HG02938 (cell line): ENCODE results near the gene LENG8.

Experiments
- ATAC-seq: cut with Tn5 transposase; IDR thresholded peaks from one replicate; pipeline ENCODE4 v1.9.1; 2021; ENCODE audit warnings: mild to moderate bottlenecking, moderate library complexity; ENCODE audit not compliant: unreplicated experiment

LENG8 gene

GRCh38 chr19:54448774-54449700, at the start of gene LENG8:
Gene LENG8, plus strand, starts transcription at chr19:54449199. Its CDS starts 2,146 bp downstream, at chr19:54451345.
- ATAC-seq, result peak; percentile 85

DNA sequence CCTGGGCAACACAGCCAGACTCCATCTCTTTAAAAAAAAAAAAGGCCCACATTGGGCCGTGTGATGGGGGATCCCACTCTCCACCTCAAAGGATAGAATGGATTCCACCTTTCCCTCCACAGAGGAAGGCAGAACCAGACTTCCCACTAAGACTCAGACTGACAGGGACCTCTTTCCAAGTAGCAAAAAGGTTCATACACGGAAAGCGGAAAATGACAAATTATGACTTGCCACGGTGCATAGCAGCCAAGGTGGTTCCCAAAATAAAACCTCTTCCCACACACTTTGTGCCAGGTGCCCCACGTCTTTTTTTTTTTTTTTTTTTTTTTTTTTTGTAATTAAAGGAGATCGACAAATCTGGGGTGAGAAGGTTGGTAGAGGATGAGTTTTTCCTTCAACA, 48.1 kb upstream of the LENG8 start:
- no peak for ATAC-seq

GRCh38 chr19:54403054-54403453, 45.9 kb upstream of the LENG8 start:
- ATAC-seq, result no peak

DNA sequence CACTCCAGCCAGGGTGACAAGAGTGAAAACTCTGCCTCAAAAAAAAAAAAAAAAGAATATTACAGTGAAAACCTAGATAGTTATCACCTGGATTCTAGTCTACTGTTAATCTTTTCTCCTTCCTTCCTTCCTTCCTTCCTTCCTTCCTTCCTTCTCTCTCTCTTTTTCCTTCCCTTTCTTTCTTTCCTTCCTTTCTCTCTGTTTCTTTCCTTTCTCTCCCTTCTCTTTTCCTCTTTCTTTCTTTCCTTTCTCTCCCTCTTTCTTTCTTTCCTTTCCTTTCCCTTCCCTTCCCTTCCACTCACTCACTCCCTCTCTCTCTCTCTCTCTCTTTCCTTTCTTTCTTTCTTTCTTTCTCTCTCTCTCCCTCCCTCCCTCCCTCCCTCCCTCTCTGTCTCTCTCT, 43.4 kb upstream of the LENG8 start:
- ATAC-seq, result no peak

- no peak for ATAC-seq
These were observed 41.2 kb upstream of the LENG8 start for GRCh38 chr19:54407780-54408179.

GRCh38 chr19:54408456-54409026, 40.5 kb upstream of the LENG8 start:
- no peak for ATAC-seq

GRCh38 chr19:54411033-54411432, 38.0 kb upstream of the LENG8 start:
- ATAC-seq, result no peak

GRCh38 chr19:54412877-54413276, 36.1 kb upstream of the LENG8 start:
- ATAC-seq, result no peak

DNA sequence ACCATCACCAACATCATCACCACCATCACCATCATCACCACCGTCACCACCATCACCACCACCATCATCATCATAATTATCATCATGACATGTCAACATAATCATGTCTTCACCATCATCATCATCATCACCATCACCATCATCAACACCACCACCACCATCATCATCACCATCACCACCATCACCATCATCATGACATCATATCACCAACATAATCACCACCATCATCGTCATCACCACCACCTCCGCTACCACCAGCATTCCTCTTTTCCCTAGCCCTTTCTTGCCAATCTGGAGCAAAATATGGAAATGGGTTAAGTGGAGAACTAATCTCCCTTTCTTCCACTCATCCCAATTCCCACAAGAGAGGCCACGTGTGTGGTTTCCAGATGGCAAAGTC, 34.8 kb upstream of the LENG8 start:
- no peak for ATAC-seq

- ATAC-seq, result no peak
These were observed 33.6 kb upstream of the LENG8 start, which contains the start of gene TTYH1 for GRCh38 chr19:54415208-54415900. Gene TTYH1, plus strand, starts transcription at chr19:54415464. Its CDS starts 89 bp downstream, at chr19:54415553.

DNA sequence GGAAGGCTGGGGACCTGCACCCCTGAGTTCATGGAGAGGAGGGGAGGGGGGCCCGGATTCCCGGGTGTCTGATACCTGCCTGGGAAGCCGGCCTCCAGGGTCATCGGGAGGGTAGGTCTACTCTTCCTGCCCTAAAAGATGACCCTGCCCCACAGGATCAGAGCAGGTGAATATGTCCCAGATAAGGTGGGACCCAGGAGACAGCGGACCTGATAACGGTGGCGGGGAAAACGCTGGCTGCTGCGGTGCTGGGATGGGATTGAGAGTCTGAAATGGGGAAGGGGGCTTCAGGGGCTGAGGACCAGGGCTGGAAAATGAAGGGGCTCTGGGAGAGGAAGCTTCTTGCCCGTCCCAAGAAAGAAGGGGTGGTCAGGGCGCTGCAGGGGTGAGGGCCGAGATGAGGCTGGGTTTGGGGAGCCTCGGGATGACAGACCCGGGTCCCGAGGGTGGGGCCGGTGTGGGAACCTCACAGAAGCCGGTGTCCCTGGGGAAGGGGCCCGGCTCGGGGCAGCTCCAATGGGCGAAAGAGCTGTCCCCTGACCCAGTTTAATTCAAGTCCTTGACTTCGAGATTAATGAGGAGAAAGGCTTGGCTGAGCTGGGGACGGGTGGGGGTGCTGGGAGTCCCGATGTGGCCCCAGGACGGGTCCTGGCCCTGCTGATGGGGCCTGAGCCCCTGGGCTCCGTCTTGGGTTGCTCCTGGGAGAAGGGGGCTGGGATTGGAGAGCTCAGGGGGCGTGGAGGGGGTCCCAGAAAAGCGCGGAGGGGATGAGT, 32.9 kb upstream of the LENG8 start:
- ATAC-seq, result no peak

DNA sequence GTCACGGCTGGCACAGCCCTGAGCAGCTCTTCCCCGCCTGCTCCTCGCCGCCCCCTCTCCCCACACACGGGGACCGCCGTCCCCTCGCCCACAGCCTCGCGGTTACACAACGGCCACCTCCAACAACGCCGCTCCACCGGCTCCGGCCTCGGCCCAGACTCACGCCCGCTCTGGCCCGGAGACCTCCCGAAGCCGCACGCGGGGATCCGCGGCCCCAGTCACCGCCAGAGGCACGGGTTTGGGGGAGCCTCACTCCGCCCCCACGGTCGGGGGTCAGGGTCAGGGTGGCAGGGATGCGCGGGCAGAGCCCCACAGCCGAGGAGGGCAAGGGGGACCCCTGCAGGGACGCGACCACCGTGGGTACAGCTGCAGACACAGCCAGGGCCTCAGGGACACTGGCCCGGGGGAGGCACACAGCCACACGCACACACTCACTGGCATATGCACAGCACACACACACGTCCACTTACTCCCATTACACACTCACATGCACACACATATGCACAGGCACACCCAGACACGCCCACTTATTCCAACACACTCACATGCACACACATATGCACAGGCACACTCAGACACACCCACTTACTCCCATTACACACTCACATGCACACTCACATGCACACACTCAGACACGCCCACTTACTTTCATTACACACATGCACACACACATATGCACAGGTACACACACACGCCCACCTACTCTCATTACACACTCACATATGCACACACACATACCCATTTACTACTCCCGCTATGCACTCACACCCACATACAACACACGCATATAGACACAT, 32.1 kb upstream of the LENG8 start:
- ATAC-seq, result no peak

DNA sequence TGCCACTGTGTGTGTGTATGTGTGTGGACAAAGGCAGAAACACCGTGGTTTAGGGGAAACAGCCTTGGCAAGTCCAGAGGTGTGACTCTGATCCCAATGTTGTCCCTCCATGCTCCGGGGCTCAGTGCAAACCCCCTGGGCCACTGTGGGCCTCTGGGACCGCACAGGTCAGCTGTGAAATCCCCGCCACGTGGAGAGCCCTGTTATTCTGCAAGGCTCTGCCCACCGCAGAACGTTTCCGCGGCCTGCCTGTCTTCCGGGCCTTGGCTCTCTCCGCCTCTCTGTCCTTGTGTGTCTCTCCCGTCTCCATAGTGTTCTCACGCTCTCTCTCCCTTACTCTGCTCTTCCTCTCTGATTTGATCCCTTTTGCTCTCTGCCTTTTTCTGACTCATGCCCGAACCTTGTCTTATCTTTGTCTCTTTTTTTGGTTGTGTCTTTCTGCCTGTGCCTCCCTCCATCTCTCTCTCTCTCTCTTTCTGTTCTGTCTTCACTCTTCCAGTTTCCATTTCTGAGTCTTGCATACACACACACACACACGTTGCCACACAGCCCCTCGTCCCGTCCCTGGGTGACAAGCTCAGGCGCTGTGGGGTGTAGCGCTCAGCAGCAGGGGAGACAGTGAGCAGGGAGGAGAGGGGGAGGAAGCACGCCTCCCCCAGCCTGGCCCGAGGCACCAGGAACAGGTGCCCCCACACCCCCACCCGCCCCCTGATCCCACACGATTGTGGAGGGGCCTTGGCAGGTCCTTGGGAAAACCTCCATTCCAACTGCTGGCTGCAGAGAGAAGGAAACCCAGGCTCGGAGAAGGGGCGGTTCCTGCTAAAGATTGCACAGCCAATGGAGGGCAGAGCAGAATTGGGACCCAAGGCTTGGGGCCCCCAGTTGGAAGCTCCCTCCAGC, 30.7 kb upstream of the LENG8 start:
- ATAC-seq, result no peak

DNA sequence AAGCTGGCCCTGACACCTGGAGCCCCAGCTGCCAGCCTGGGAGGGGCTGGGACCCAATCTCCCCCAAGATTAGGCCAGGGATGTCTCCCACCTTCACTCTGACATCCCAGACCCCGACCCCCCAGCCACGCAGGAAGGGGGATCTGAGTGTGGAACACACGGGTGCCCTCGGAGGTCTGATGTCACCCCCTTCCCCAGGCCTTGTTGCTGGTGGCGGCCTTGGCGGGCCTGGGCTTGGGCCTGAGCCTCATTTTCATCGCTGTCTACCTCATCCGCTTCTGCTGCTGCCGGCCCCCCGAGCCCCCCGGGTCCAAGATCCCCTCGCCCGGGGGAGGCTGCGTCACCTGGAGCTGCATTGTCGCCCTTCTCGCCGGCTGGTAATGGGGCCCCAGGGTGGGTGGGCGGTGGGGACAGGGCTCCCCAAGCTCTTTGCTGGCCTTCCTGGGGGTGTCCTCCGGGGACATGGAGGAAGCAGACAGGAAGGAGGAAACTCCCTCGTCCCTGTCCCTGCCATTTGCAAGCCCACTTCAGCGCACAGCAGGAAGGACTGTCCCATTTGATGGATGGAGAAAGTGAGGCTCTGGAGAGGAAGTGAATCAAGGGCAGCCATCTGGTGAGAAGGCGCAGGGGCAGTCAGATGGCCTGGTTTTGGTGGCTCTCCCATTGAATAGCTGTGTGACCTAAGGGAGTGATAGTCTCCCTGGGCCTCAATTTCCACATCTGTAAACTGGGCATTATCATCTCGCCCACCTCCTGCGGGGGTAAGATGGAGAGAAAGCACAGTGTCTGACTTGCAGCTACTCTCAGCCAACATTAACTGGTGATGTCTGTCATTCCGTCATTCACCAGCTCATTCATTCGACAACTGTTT, 29.8 kb upstream of the LENG8 start:
- ATAC-seq, result no peak

DNA sequence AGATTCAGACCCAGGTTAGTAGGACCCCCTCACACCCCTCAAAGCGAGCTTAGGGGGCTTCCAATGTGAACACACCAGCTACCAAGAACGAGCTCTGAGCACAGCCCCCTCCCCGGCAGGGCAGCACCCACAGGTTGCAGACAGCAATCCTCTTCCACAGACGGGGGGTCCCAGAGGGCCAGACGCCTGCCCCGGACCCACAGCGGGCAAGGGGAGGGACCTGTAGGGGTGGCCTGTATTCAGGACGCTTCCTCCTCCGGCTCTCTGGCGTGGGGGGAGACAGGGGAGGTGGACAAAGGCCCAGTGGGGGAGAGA, 29.0 kb upstream of the LENG8 start:
- no peak for ATAC-seq

DNA sequence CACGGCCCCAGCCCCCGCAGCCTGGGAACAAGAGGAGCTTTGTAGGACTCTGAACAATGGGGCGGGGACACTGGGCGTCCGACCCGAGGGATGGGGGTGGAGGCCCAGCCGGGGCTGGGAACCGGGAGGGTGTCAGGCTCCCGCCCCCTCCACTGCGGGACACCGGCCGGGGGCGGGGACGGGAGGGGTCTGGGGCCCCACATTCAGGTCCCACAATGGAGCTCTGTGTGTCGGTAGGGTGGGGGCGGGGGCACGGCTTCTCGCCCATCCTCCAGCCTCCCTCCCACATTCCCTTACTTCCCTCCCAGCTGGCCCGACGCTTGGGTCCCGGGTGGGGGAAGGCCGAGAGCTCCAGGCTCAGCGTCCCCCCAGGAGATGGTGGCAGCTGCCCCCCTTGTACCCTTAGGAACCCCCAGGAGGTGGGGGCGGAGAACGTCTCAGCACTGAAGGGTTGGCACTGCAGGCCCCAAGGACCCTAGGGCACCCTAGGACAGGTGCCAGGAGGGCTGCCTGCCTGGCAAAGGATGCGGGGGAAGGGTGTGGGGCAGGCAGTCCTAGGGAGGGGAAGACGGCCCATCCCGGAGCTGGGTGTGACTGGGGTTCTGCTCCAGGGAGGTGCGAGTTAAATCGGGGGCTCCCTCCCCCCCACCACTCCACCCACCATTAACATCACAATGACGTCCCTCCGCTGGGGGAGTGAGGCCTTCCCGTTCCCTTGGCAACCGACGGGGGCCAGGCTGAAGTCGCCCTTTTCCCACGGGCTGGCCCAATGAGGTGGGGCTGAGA, 28.4 kb upstream of the LENG8 start:
- ATAC-seq, result no peak

DNA sequence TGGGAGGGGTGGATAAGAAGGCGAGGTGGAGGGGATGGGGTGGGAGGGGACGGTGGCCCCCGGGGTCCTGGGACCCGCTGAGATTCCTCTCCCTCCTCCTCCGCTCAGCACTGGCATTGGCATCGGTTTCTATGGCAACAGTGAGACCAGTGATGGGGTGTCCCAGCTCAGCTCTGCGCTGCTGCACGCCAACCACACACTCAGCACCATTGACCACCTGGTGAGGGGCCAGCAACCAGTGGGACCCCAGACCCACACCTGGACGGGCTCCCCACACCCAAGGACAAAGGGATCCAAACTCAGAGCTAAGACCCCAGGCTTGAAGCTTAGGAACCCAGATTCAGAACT, 27.9 kb upstream of the LENG8 start:
- no peak for ATAC-seq

- no peak for ATAC-seq
These were observed 27.5 kb upstream of the LENG8 start for GRCh38 chr19:54421521-54421920.
